Naive thymus-derived CD8-positive, alpha-beta T cell (primary cell): ENCODE data around the gene TMEM37. TPM values are rescaled to one million over a fixed set of nuclear protein-coding genes. Genes with fewer than 3 reads are reported as not detected.
A peak's percentile ranks its signal among the peaks of the same experiment; 100 is the strongest.

ENCODE experiments used
- ATAC-seq, 2 donors: fragments of 150-1000 bp; cut with Tn5 transposase in 1 of 2; sonication (Bioruptor Pico), chemical (Tn5 transposase) in 1 of 2; 1 replicate in 1 of 2; 2 replicates in 1 of 2; pipeline ENCODE4 v1.10.0; 2021; ENCODE audit warnings: mild to moderate bottlenecking in 2 of 2, moderate library complexity in 2 of 2
- POLR2A ChIA-PET: fragments of 350-600 bp; sonication (Branson Sonifier 250); formaldehyde crosslinking; loops from one replicate; lab custom pipeline; 2021; ENCODE audit warnings: antibody characterized with exemption; lab: Charles Lee
- DNase-seq, 10 donors: peaks; one replicate each; pipeline versions ENCODE4 v3.0.0 to v3.0.0-alpha.2; 2020 to 2022
- H3K27ac Mint-ChIP-seq, 10 donors: one replicate each; pipeline ENCODE4 v1.8.0; 2020 to 2022; ENCODE audit warnings: mild to moderate bottlenecking in 10 of 10, mixed read lengths in 10 of 10, moderate library complexity in 4 of 10, inconsistent platforms in 1 of 10
- H3K27me3 Mint-ChIP-seq, 5 donors: one replicate each; pipeline ENCODE4 v1.8.0; 2021 to 2022; ENCODE audit warnings: mixed read lengths in 5 of 5
- H3K36me3 Mint-ChIP-seq, 3 donors: one replicate each; pipeline ENCODE4 v1.8.0; 2020 to 2022; ENCODE audit warnings: mixed read lengths in 3 of 3, mild to moderate bottlenecking in 2 of 3, inconsistent platforms in 1 of 3
- H3K4me1 Mint-ChIP-seq, 4 donors: one replicate each; pipeline ENCODE4 v1.8.0; 2021 to 2022; ENCODE audit warnings: mixed read lengths in 4 of 4
- H3K4me3 Mint-ChIP-seq, 10 donors: one replicate each; pipeline ENCODE4 v1.8.0; 2020 to 2022; ENCODE audit warnings: mild to moderate bottlenecking in 10 of 10, mixed read lengths in 10 of 10, moderate library complexity in 6 of 10, inconsistent platforms in 1 of 10
- H3K9me3 Mint-ChIP-seq, 9 donors: one replicate each; pipeline ENCODE4 v1.8.0; 2020 to 2022; ENCODE audit warnings: mixed read lengths in 9 of 9, mild to moderate bottlenecking in 3 of 9, inconsistent platforms in 1 of 9, moderate library complexity in 1 of 9
- polyA plus RNA-seq, 3 donors: library from polyadenylated mRNA; unstranded; fragments of 300-500 nt; fragmentation: Illumina TruSeq; gene quantifications; one replicate each; pipeline ENCODE4 v1.2.3, GENCODE V29; 2021
- total RNA-seq, 8 experiments: library from RNA in 2 of 8; stranded (reverse) in 2 of 8; gene quantifications; one replicate each; pipeline ENCODE4 v1.2.3 and lab custom pipeline; 2021 to 2026

The TMEM37 gene
- total and polyA plus RNA-seq, 5 experiments from 2014 or later, result 0.36 TPM; not detected in 4

DNA sequence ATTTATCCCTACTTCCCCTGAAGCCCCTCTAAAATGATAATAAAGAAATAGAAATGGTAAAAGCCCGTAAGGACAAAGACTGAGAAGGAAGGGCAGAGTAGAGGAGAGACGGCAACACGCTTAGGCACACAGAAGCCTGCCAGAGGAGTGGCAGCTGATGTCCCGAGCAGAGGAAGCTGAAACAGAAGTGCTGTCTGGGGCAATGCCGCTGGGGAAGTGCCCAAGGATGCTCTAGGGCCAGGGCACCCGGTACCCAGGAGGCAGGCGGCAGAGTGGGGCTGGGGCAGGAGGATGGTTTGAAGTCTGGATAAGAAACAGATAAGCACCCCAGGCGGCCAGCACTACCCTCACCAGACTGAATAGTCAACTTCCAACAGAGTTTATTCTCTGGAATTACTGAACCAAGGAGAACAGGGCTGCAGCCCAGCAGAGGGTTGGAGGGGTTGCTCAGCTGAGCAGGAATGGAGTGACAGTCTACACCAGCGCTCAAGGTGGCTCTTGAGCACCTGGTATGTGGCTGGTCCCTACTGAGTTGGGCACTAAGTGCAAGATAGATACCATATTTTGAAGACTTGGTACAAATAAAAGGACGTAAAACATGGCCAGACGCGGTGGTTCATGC lies 22.4 kb downstream of the TMEM37 start:
- no peak overlapping the region for H3K4me3 Mint-ChIP-seq
- H3K27me3 Mint-ChIP-seq, result peaks cover 11 to 39% (median 23%) of the 10 kb centered on the region in 5 donors
- no peak overlapping the region for H3K27ac Mint-ChIP-seq
- POLR2A ChIA-PET, result no interaction called here
- DNase-seq (peak in 1 of 10 donors; percentile 41), ATAC-seq (no peak)
- no peaks in the 10 kb centered on the region for H3K36me3 Mint-ChIP-seq
- H3K9me3 Mint-ChIP-seq, result no peaks in the 10 kb centered on the region
- H3K4me1 Mint-ChIP-seq, result no peaks in the 10 kb centered on the region

DNA sequence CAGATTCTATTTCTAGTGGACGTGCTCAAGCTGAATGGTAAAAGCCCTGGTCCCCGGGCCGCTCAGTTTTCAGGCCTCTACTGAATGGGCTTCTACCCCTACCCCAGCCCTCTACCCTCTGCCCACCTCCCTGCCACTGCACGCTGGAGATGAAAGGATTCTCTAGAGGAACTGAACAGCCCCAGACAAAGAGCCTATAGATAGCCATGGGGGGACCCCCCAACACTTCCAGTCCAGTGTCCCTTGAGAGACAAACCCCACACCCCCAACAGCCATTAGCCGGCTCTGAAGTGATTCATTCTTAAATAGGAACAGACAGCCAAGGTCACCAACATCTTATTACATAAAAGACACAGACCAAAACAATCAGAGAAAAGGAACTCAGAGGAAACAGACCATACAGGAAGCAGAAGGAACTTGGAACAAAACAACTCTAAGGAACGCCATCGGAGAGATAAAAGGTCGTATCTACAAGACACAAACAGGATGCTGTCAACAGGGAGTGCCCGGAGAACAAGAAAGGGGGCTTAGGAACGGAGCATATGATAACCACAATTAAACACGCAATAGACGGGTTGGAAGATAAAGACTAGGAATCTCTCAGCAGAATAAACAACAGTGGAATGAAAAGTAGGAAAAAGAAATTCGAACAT lies 23.5 kb downstream of the TMEM37 start:
- Mint-ChIP-seq H3K4me3 (no peak overlapping the region), H3K27ac (no peak overlapping the region), H3K27me3 (peaks cover 10 to 31% (median 23%) of the 10 kb centered on the region in 5 donors), H3K9me3 (no peaks in the 10 kb centered on the region), H3K4me1 (no peaks in the 10 kb centered on the region), H3K36me3 (no peaks in the 10 kb centered on the region)
- DNase-seq (no peak), ATAC-seq (no peak)
- POLR2A ChIA-PET, result no interaction called here

- H3K4me3 Mint-ChIP-seq, result no peak overlapping the region
- ATAC-seq (no peak), DNase-seq (peak in 1 of 10 donors; percentile 15)
- H3K27ac Mint-ChIP-seq, result no peak overlapping the region
- no peaks in the 10 kb centered on the region for H3K36me3 Mint-ChIP-seq
- H3K27me3 Mint-ChIP-seq, result peaks cover 0 to 8% (median 6%) of the 10 kb centered on the region in 5 donors
- H3K9me3 Mint-ChIP-seq, result no peaks in the 10 kb centered on the region
- no peaks in the 10 kb centered on the region for H3K4me1 Mint-ChIP-seq
- POLR2A ChIA-PET, result no interaction called here
These were observed 28.4 kb downstream of the TMEM37 start for GRCh38 chr2:119460076-119460475.

DNA sequence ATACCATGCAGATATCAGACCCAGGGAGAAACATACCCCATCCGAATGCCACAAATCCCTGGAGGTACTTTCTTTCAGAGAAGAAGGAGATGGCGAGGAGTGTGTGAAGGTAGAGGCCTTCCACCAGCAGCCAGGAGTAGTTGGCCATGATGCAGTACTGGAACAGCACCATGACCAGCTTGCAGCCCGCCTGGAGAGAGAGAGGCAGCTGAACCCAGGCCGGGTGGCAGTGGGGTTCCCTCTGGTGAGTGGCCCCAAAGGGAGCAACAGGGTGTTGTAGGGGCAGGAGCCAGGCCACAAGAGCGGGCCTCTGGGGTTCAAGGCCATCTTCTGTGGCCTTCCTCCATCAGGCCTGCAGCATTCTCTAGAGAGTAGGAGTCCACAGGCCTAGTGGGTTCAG lies 30.2 kb downstream of the TMEM37 start:
- H3K27me3 Mint-ChIP-seq, result peaks cover 0 to 2% (median 0%) of the 10 kb centered on the region in 5 donors
- no peaks in the 10 kb centered on the region for H3K4me1 Mint-ChIP-seq
- H3K4me3 Mint-ChIP-seq, result no peak overlapping the region
- H3K27ac Mint-ChIP-seq, result no peak overlapping the region
- POLR2A ChIA-PET, result no interaction called here
- DNase-seq (peak in 1 of 10 donors; percentile 45), ATAC-seq (no peak)
- no peaks in the 10 kb centered on the region for H3K9me3 Mint-ChIP-seq
- no peaks in the 10 kb centered on the region for H3K36me3 Mint-ChIP-seq

DNA sequence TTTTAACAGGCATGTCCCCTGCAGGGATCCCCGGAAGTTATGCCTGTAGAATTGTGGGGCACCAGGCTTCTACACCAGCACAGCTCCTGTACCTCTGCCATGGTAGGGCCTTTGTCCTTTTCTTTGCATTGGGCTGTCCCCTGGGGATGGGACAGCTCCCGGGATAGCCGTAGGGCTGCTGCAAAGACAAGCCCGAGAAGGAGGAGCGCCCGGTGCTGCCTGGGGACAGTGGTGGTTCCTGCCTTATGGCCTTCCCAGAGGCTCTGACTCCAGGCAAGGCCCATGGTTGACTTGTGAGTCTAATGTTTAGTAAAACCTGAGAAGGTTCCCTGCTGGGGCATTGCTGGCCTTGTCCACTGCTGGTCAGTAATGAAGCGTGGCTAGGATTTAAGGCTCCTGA lies 30.9 kb downstream of the TMEM37 start:
- Mint-ChIP-seq H3K27ac (no peak overlapping the region), H3K4me1 (no peaks in the 10 kb centered on the region), H3K36me3 (no peaks in the 10 kb centered on the region), H3K9me3 (no peaks in the 10 kb centered on the region), H3K4me3 (no peak overlapping the region), H3K27me3 (peaks cover 0 to 2% (median 0%) of the 10 kb centered on the region in 5 donors)
- ATAC-seq, result no peak
- DNase-seq, result peak in 1 of 10 donors; percentile 27
- POLR2A ChIA-PET, result no interaction called here

- POLR2A ChIA-PET, result no interaction called here
- no peaks in the 10 kb centered on the region for H3K4me1 Mint-ChIP-seq
- DNase-seq (peak in 1 of 10 donors; percentile 22), ATAC-seq (no peak)
- no peak overlapping the region for H3K4me3 Mint-ChIP-seq
- H3K36me3 Mint-ChIP-seq, result no peaks in the 10 kb centered on the region
- no peak overlapping the region for H3K27ac Mint-ChIP-seq
- H3K9me3 Mint-ChIP-seq, result no peaks in the 10 kb centered on the region
- peaks cover 0 to 2% (median 0%) of the 10 kb centered on the region in 5 donors for H3K27me3 Mint-ChIP-seq
These were observed 31.5 kb downstream of the TMEM37 start for GRCh38 chr2:119463136-119463535.

DNA sequence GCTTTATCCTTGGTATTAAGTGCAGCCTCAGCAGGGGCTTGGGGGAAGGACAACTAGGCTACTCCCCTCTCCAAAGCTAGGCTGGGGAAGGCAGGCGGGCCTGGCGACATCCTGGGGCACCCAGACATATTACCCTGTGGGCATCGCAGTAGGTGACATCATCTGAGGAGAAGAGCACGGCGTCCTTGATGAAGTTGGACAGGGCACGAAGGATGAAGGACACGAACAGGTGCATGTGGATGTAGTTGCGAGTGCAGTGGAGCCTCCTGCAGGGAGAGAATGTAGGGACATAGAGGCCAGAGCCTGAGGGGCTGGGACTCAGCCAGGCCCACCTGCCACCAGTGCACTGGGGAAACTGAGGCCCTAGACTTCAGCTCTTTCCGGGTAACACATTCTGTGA lies 32.3 kb downstream of the TMEM37 start:
- ATAC-seq, result no peak
- peak in 1 of 10 donors; percentile 58 for DNase-seq
- Mint-ChIP-seq H3K4me1 (no peaks in the 10 kb centered on the region), H3K36me3 (no peaks in the 10 kb centered on the region), H3K27me3 (peaks cover 0 to 2% (median 0%) of the 10 kb centered on the region in 5 donors), H3K27ac (no peak overlapping the region), H3K4me3 (no peak overlapping the region), H3K9me3 (no peaks in the 10 kb centered on the region)
- POLR2A ChIA-PET, result no interaction called here

DNA sequence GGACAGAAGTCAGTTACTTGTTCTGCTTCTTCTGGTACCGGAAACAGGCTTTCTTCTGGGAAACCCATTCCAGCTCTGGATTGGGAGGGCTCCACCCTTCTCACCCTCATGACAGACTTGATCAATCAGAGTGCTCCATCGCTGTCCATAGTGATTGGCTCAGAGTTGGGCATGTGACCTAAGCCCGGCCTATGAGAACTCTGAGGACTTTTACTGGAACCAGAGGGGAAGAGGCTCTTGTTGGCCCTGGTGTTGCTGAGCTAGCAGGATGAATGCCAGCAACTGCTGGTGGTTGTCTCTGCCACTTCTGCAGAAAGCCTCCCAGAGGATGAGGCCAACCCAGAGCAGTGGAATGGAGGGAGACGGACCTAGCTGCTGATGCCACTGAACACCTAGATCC lies 33.3 kb downstream of the TMEM37 start:
- Mint-ChIP-seq H3K9me3 (no peaks in the 10 kb centered on the region), H3K4me1 (no peaks in the 10 kb centered on the region), H3K36me3 (no peaks in the 10 kb centered on the region), H3K27ac (no peak overlapping the region), H3K27me3 (peaks cover 0 to 2% (median 0%) of the 10 kb centered on the region in 5 donors), H3K4me3 (no peak overlapping the region)
- ATAC-seq, result no peak
- POLR2A ChIA-PET, result no interaction called here
- peak in 1 of 10 donors; percentile 28 for DNase-seq

- Mint-ChIP-seq H3K27ac (no peak overlapping the region), H3K4me1 (no peaks in the 10 kb centered on the region), H3K9me3 (no peaks in the 10 kb centered on the region), H3K36me3 (no peaks in the 10 kb centered on the region), H3K4me3 (no peak overlapping the region), H3K27me3 (peaks cover 0 to 2% (median 0%) of the 10 kb centered on the region in 5 donors)
- peak in 1 of 10 donors; percentile 19 for DNase-seq
- POLR2A ChIA-PET, result no interaction called here
- ATAC-seq, result no peak
These were observed 34.0 kb downstream of the TMEM37 start for GRCh38 chr2:119465687-119466086.

- DNase-seq, result no peak
- Mint-ChIP-seq H3K4me1 (no peaks in the 10 kb centered on the region), H3K9me3 (no peaks in the 10 kb centered on the region), H3K27ac (no peak overlapping the region), H3K27me3 (peaks cover 0 to 2% (median 0%) of the 10 kb centered on the region in 5 donors), H3K4me3 (no peak overlapping the region), H3K36me3 (no peaks in the 10 kb centered on the region)
- no peak for ATAC-seq
- POLR2A ChIA-PET, result interaction anchor here (0.6 kb wide), 1 partner anchor 1218 kb away, joined by 5 read pairs; no protein-coding TSS in a partner anchor
These were observed 34.7 kb downstream of the TMEM37 start for GRCh38 chr2:119466373-119466772.

DNA sequence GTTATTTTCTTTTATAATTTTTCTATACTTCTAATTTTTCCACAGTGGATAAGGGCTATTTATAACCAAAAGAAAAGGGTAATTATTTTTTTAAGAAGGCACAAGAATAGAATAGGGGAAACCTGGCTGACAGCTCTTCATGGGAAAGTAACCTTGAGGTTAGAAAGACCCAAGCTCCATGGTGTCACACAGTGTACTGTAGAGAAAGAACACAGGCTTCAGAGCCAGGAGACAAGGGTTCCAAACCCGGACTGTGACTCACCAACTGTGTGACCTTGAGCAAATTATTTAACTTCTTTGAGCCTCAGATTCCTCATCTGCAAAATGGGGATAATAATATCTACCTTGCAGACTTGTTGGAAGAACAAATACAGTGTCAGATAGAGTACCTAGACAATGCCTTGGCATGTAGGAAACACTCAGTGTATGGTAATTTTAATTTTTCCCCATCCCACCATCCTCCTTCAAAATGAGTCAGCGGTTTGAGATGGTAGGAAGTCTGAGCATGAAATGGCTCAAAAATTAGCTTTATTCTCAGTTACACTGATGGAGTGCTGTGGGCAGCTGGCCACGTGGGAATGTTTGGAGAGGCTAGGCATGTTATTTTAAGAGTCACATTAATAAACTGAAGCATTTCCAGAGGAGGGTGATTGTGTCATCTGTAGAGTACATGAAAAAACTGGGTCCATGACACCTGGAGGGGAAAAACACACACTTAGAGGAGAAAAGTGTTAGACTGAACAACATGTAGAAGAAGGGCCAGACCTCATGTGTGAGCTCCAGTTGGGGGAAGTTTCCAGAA lies 36.7 kb downstream of the TMEM37 start:
- H3K27me3 Mint-ChIP-seq, result peaks cover 0 to 2% (median 0%) of the 10 kb centered on the region in 5 donors

GRCh38 chr2:119469131-119469530 lies 37.5 kb downstream of the TMEM37 start:
- Mint-ChIP-seq H3K27me3 (peaks cover 0 to 2% (median 0%) of the 10 kb centered on the region in 5 donors), H3K36me3 (no peaks in the 10 kb centered on the region), H3K4me3 (no peak overlapping the region), H3K27ac (no peak overlapping the region), H3K9me3 (no peaks in the 10 kb centered on the region), H3K4me1 (peaks cover 0 to 1% (median 0%) of the 10 kb centered on the region in 4 donors)
- peak in 1 of 10 donors; percentile 56 for DNase-seq
- POLR2A ChIA-PET, result no interaction called here
- no peak for ATAC-seq

More for the DNA sequence above, 36.7 kb downstream of the TMEM37 start:
- H3K4me3 Mint-ChIP-seq, result no peak overlapping the region
- no peaks in the 10 kb centered on the region for H3K9me3 Mint-ChIP-seq
- no peaks in the 10 kb centered on the region for H3K36me3 Mint-ChIP-seq
- H3K4me1 Mint-ChIP-seq, result no peaks in the 10 kb centered on the region
- H3K27ac Mint-ChIP-seq, result no peak overlapping the region
- POLR2A ChIA-PET, result no interaction called here
- DNase-seq (no peak), ATAC-seq (no peak)
